Fibroblast of lung (primary cell): ENCODE measurements around the gene LMO4.

Experiments
- CTCF ChIP-seq, 2 donors: IDR thresholded peaks in 1 of 2; conservative IDR thresholded peaks in 1 of 2; 1 replicate in 1 of 2; 2 replicates in 1 of 2; pipeline ENCODE4 v1.5.1; 2011 to 2012; ENCODE audit warnings: low read length in 2 of 2, control low read depth in 1 of 2, inconsistent platforms in 1 of 2, low read depth in 1 of 2, mild to moderate bottlenecking in 1 of 2
- EZH2 ChIP-seq: IDR thresholded peaks from 2 replicates; pipeline ENCODE4 v1.5.1; 2012; ENCODE audit warnings: low read length, control low read depth, mild to moderate bottlenecking; ENCODE audit errors: missing control alignments

- no peak for TF ChIP-seq CTCF (conservative IDR thresholded peaks at IDR 0.05 in 1 of 2, IDR thresholded peaks at IDR 0.05 in 1 of 2; ENCODE audit: low read depth in 1 of 2, low read length in 2 of 2)
- TF ChIP-seq EZH2, result no peak
Observed at GRCh38 chr1:87291107-87291506, 37.6 kb upstream of the LMO4 start.
